HepG2 (cell line): ENCODE results near the gene ZNF451. TPM values are rescaled to one million over a fixed set of nuclear protein-coding genes. Genes with fewer than 3 reads are reported as not detected.

Source experiments
- ATAC-seq: fragments of 200-7000 bp; cut with Tn5 transposase; 3 replicates; pipeline ENCODE4 v1.9.1; 2020; ENCODE audit warnings: mild to moderate bottlenecking, moderate library complexity
- BruUV-seq: library from RNA; stranded (reverse); fragments of 400-500 nt; replicated peaks from 2 replicates; lab custom pipeline; 2021; lab: Mats Ljungman, UMichigan
- CTCF ChIA-PET: fragments of 300-600 bp; formaldehyde crosslinking; extraction: SDS; loops from one replicate; lab custom pipeline; 2021; ENCODE audit warnings: low total read pairs, inconsistent platforms, low intra/inter-chr PET ratio; lab: Yijun Ruan, JAX
- POLR2A ChIA-PET: fragments of 350-600 bp; sonication (Branson Sonifier 250); formaldehyde crosslinking; loops from one replicate; lab custom pipeline; 2020; ENCODE audit warnings: antibody characterized with exemption, inconsistent platforms; lab: Yijun Ruan, JAX
- DNase-seq: peaks from one replicate; pipeline ENCODE4 v3.0.0-alpha.2; 2015; ENCODE audit warnings: low spot score
- FAIRE-seq: peaks from 3 replicates; lab custom pipeline; 2011; peaks lifted over from hg19 to GRCh38; lab: Jason Lieb, UNC
- H2AFZ ChIP-seq: one replicate; pipeline ENCODE4 v1.6.1; 2011; ENCODE audit warnings: low read length, inconsistent platforms
- H3K27ac ChIP-seq: fragments of 300-600 bp; 3 replicates; pipeline ENCODE4 v1.8.0; 2011; ENCODE audit warnings: mixed run types, mild to moderate bottlenecking, mixed read lengths, low read length, inconsistent platforms; ENCODE audit not compliant: insufficient read depth; ENCODE audit errors: extremely low read length
- H3K27me3 ChIP-seq, 2 experiments: fragments of 200-600 bp in 1 of 2; 2 replicates in 1 of 2; 3 replicates in 1 of 2; pipeline versions ENCODE4 v1.6.0 to v1.8.0; 2011; ENCODE audit warnings: low read length in 2 of 2, mild to moderate bottlenecking in 2 of 2, moderate library complexity in 2 of 2, inconsistent platforms in 1 of 2; ENCODE audit not compliant: insufficient read depth in 2 of 2, control insufficient read depth in 1 of 2
- H3K36me3 ChIP-seq, 2 experiments: fragments of 200-600 bp in 1 of 2; replicated peaks in 1 of 2; 2 replicates in 1 of 2; 3 replicates in 1 of 2; pipeline versions ENCODE4 v1.5.1 to v1.8.0; 2011; ENCODE audit warnings: low read length in 2 of 2, inconsistent platforms in 1 of 2; ENCODE audit not compliant: insufficient read depth in 2 of 2, control insufficient read depth in 1 of 2
- H3K4me1 ChIP-seq: 2 replicates; pipeline ENCODE4 v1.5.1; 2012; ENCODE audit warnings: low read length, inconsistent platforms; ENCODE audit not compliant: insufficient read depth
- H3K4me2 ChIP-seq: 2 replicates; pipeline ENCODE4 v1.6.0; 2011; ENCODE audit warnings: low read depth, low read length, inconsistent platforms
- H3K4me3 ChIP-seq, 3 experiments: fragments of 200-600 bp in 1 of 3; sonication (generic), shearing (Covaris generic) in 1 of 3; replicated peaks in 1 of 3; 2 replicates each; pipeline ENCODE4 v1.5.1; 2011 to 2016; ENCODE audit warnings: low read length in 3 of 3, inconsistent platforms in 2 of 3, low read depth in 2 of 3, mild to moderate bottlenecking in 2 of 3, control low read depth in 1 of 3, mixed read lengths in 1 of 3; ENCODE audit not compliant: insufficient read depth in 1 of 3
- H3K79me2 ChIP-seq: one replicate; pipeline ENCODE4 v1.6.1; 2011; ENCODE audit warnings: low read length, inconsistent platforms; ENCODE audit not compliant: insufficient read depth
- H3K9ac ChIP-seq: 2 replicates; pipeline ENCODE4 v1.6.0; 2011; ENCODE audit warnings: mild to moderate bottlenecking, low read depth, low read length, inconsistent platforms; ENCODE audit not compliant: insufficient read depth
- H3K9me3 ChIP-seq: 2 replicates; pipeline ENCODE4 v1.5.1; 2012; ENCODE audit warnings: mild to moderate bottlenecking, low read length
- H4K20me1 ChIP-seq: 2 replicates; pipeline ENCODE4 v1.6.0; 2011; ENCODE audit warnings: inconsistent platforms, mild to moderate bottlenecking, low read length, moderate library complexity; ENCODE audit not compliant: insufficient read depth
- ASH2L ChIP-seq: fragments of 300-600, 200-600 bp; sonication (generic); IDR thresholded peaks from 2 replicates; pipeline ENCODE4 v1.7.0; 2017; ENCODE audit warnings: low read depth, mild to moderate bottlenecking, moderate library complexity, mixed read lengths, low read length; ENCODE audit not compliant: insufficient read length
- DPF2 ChIP-seq: sonication (generic); formaldehyde crosslinking; IDR thresholded peaks from 2 replicates; pipeline ENCODE4 v1.4.0; 2020; ENCODE audit warnings: mild to moderate bottlenecking, low read depth, missing genetic modification reagents, borderline replicate concordance
- ETV6 ChIP-seq: sonication (generic); formaldehyde crosslinking; conservative IDR thresholded peaks from 2 replicates; pipeline ENCODE4 v1.4.0; 2020; ENCODE audit warnings: missing genetic modification reagents
- RFX3 ChIP-seq: IDR thresholded peaks from 2 replicates; pipeline ENCODE4 v1.6.1; 2016; ENCODE audit warnings: missing biosample characterization, missing genetic modification reagents
- ZBTB49 ChIP-seq: sonication (generic); formaldehyde crosslinking; IDR thresholded peaks from 2 replicates; pipeline ENCODE4 v1.4.0; 2020; ENCODE audit warnings: missing genetic modification reagents, borderline replicate concordance
- ZNF569 ChIP-seq: sonication (generic); formaldehyde crosslinking; IDR thresholded peaks from 2 replicates; pipeline ENCODE4 v1.5.0; 2020; ENCODE audit warnings: mild to moderate bottlenecking, missing genetic modification reagents, moderate library complexity, borderline replicate concordance
- WGBS: methylation state at CpG from one replicate; pipeline ENCODE4 v1.1.6; 2017; ENCODE audit warnings: low lambda C conversion rate; 5-methylcytosine and 5-hydroxymethylcytosine counted together
- in situ Hi-C: cut with HindIII; loops from 2 replicates; pipeline ENCODE4 v1.10.0; 2017; ENCODE audit warnings: low pct_unique_long_range_greater_than_20kb; ENCODE audit not compliant: extremely low pct_ligation_motif_present
- intact Hi-C: fragments of 100-400 bp; cut with micrococcal nuclease; formaldehyde crosslinking; loops from one replicate; pipeline ENCODE4 v1.10.0; 2022; ENCODE audit not compliant: unreplicated experiment
- polyA plus RNA-seq, 8 experiments: library from polyadenylated mRNA; depleted of rRNA in 3 of 8; stranded (reverse) in 7 of 8; unstranded in 1 of 8; fragments of >200 nt; fragmentation: Illumina TruSeq in 4 of 8; extraction: Trizol in 4 of 8; gene quantifications; 2 replicates each; pipeline versions ENCODE4 v1.2.1 to v1.2.3, GENCODE V29; 2011 to 2016; ENCODE audit warnings: low read depth in 4 of 8, missing spikeins in 1 of 8, mixed read lengths in 1 of 8; ENCODE audit not compliant: insufficient read depth in 1 of 8
- total RNA-seq, 5 experiments: library from RNA; depleted of rRNA; stranded (reverse); fragments of >200 nt; fragmentation: Illumina TruSeq; extraction: Trizol; gene quantifications; 2 replicates each; pipeline ENCODE4 v1.2.3, GENCODE V29; 2016; ENCODE audit warnings: low read depth in 1 of 5

The ZNF451 gene
- total and polyA plus RNA-seq, 2 of the 13 experiments (the other 11 are each of a cell fraction or from before 2014, with no cell fraction given), result 32.1 to 65.7 TPM

- Histone ChIP-seq H3K79me2 (peaks cover 56% of the 10 kb centered on the region), H3K9me3 (no peaks in the 10 kb centered on the region), H4K20me1 (no peaks in the 10 kb centered on the region; the same call in 1 of the 2 replicates), H3K27me3 (no peaks in the 10 kb centered on the region), H3K4me1 (peaks cover 26% of the 10 kb centered on the region), H3K4me3 (no peak overlapping the region), H3K36me3 (peaks cover 18 to 29% of the 10 kb centered on the region in 2 experiments), H2AFZ (no peak overlapping the region), H3K27ac (no peak overlapping the region), H3K4me2 (no peak overlapping the region), H3K9ac (no peak overlapping the region)
- no peak for ATAC-seq
- DNase-seq, result no peak
- no peak for FAIRE-seq
- WGBS, result 95% methylated on average over 3 of the region's 3 CpGs
- intact Hi-C loops (no loop called here), in situ Hi-C loops (no loop called here)
- no TSS peak for BruUV-seq
- ChIA-PET POLR2A (interaction anchor here (1.3 kb wide), 1 partner anchor 9 kb away, joined by 4 read pairs; the partner anchor contains the start of gene BAG2), CTCF (no interaction called here)
- TF ChIP-seq RFX3 (CRISPR knock-in tag), result no peak
- no peak for TF ChIP-seq ZNF569 (CRISPR knock-in tag)
- no peak for TF ChIP-seq ETV6
- TF ChIP-seq ZBTB49 (CRISPR knock-in tag), result no peak
- TF ChIP-seq ASH2L, result no peak
- TF ChIP-seq DPF2 (CRISPR knock-in tag), result no peak
Measured at GRCh38 chr6:57180596-57180995, 90.6 kb downstream of the ZNF451 start.
